WTC11 (cell line): ENCODE measurements around the gene FAM162B. TPM values are rescaled to one million over a fixed set of nuclear protein-coding genes. Genes with fewer than 3 reads are reported as not detected.
A peak's percentile ranks its signal among the peaks of the same experiment; 100 is the strongest.

Experiments used
- ATAC-seq: fragments of 200-7000 bp; cut with Tn5 transposase; 2 replicates; pipeline ENCODE4 v1.10.0; 2021; ENCODE audit warnings: mild to moderate bottlenecking, moderate library complexity
- CTCF ChIA-PET: fragments of 300-600 bp; sonication (Branson Sonifier 250); formaldehyde crosslinking; loops from one replicate; lab custom pipeline; 2021; ENCODE audit warnings: antibody characterized with exemption; lab: Charles Lee
- POLR2A ChIA-PET: fragments of 350-600 bp; sonication (Branson Sonifier 250); formaldehyde crosslinking; loops from one replicate; lab custom pipeline; 2021; ENCODE audit warnings: antibody characterized with exemption; lab: Charles Lee
- DNase-seq: peaks from one replicate; pipeline ENCODE4 v3.0.0; 2021; ENCODE audit warnings: low spot score
- H3K27ac Mint-ChIP-seq: 2 replicates; pipeline ENCODE4 v1.8.0; 2021; ENCODE audit warnings: mixed read lengths
- H3K27me3 Mint-ChIP-seq: 2 replicates; pipeline ENCODE4 v1.8.0; 2021; ENCODE audit warnings: low read depth, mild to moderate bottlenecking, moderate library complexity, mixed read lengths
- H3K36me3 Mint-ChIP-seq: 2 replicates; pipeline ENCODE4 v1.8.0; 2021; ENCODE audit warnings: mixed read lengths
- H3K4me1 Mint-ChIP-seq: 2 replicates; pipeline ENCODE4 v1.8.0; 2022; ENCODE audit warnings: mixed read lengths
- H3K4me3 Mint-ChIP-seq: 2 replicates; pipeline ENCODE4 v1.8.0; 2021; ENCODE audit warnings: mild to moderate bottlenecking, moderate library complexity, mixed read lengths
- H3K9me3 Mint-ChIP-seq: 2 replicates; pipeline ENCODE4 v1.8.0; 2021; ENCODE audit warnings: mixed read lengths
- CTCF ChIP-seq: fragments of 200-600 bp; IDR thresholded peaks from 2 replicates; pipeline ENCODE4 v1.8.0; 2022; ENCODE audit warnings: antibody characterized with exemption
- ELF4 ChIP-seq: sonication (generic); formaldehyde crosslinking; IDR thresholded peaks from 2 replicates; pipeline ENCODE4 v1.8.1; 2022; ENCODE audit warnings: low read depth, mild to moderate bottlenecking, moderate library complexity, missing genetic modification reagents
- FOXK1 ChIP-seq: sonication (generic); formaldehyde crosslinking; IDR thresholded peaks from 2 replicates; pipeline ENCODE4 v1.8.0; 2022; ENCODE audit warnings: mild to moderate bottlenecking, moderate library complexity, missing genetic modification reagents
- IRF2 ChIP-seq: sonication (generic); formaldehyde crosslinking; IDR thresholded peaks from 2 replicates; pipeline ENCODE4 v1.8.0; 2022; ENCODE audit warnings: low read depth, missing genetic modification reagents, borderline replicate concordance
- JAZF1 ChIP-seq: fragments of 250-450 bp; sonication (Bioruptor Pico); IDR thresholded peaks from 2 replicates; pipeline ENCODE4 v1.9.0; 2021; ENCODE audit warnings: moderate library complexity, mild to moderate bottlenecking, inconsistent platforms
- MYBL2 ChIP-seq: sonication (generic); formaldehyde crosslinking; IDR thresholded peaks from 2 replicates; pipeline ENCODE4 v1.8.1; 2023; ENCODE audit warnings: mild to moderate bottlenecking, moderate library complexity, missing genetic modification reagents
- NFE2L1 ChIP-seq: sonication (generic); formaldehyde crosslinking; IDR thresholded peaks from 2 replicates; pipeline ENCODE4 v1.8.1; 2023; ENCODE audit warnings: missing genetic modification reagents
- OVOL2 ChIP-seq: fragments of 250-450 bp; sonication (Bioruptor Pico); IDR thresholded peaks from 2 replicates; pipeline ENCODE4 v1.9.0; 2021; ENCODE audit warnings: mild to moderate bottlenecking, borderline replicate concordance
- PRRX2 ChIP-seq: fragments of 250-450 bp; sonication (Bioruptor Pico); IDR thresholded peaks from 2 replicates; pipeline ENCODE4 v1.8.0; 2021; ENCODE audit warnings: mild to moderate bottlenecking
- SMAD4 ChIP-seq: sonication (generic); formaldehyde crosslinking; IDR thresholded peaks from 2 replicates; pipeline ENCODE4 v1.8.0; 2022; ENCODE audit warnings: mild to moderate bottlenecking, missing genetic modification reagents
- ZBTB21 ChIP-seq: sonication (generic); formaldehyde crosslinking; IDR thresholded peaks from 2 replicates; pipeline ENCODE4 v1.8.1; 2023; ENCODE audit warnings: mild to moderate bottlenecking, missing genetic modification reagents, borderline replicate concordance
- ZNF219 ChIP-seq: sonication (generic); formaldehyde crosslinking; IDR thresholded peaks from 2 replicates; pipeline ENCODE4 v1.8.0; 2023; ENCODE audit warnings: missing genetic modification reagents, mild to moderate bottlenecking, borderline replicate concordance
- ZNF263 ChIP-seq: sonication (generic); formaldehyde crosslinking; IDR thresholded peaks from 2 replicates; pipeline ENCODE4 v1.8.1; 2022; ENCODE audit warnings: low read depth, mild to moderate bottlenecking, moderate library complexity, missing genetic modification reagents
- ZNF396 ChIP-seq: fragments of 250-450 bp; sonication (Bioruptor Pico); IDR thresholded peaks from 2 replicates; pipeline ENCODE4 v1.8.0; 2021; ENCODE audit warnings: mild to moderate bottlenecking, moderate library complexity, borderline replicate concordance
- ZNF416 ChIP-seq: fragments of 250-450 bp; sonication (Bioruptor Pico); IDR thresholded peaks from 2 replicates; pipeline ENCODE4 v1.9.0; 2021; ENCODE audit warnings: mild to moderate bottlenecking, inconsistent platforms
- total RNA-seq: library from RNA; stranded (reverse); gene quantifications from 3 replicates; pipeline ENCODE4 v1.2.3, GENCODE V29; 2021
- TF ChIP-seq, protein P1 (sequence below): sonication (generic); formaldehyde crosslinking; conservative IDR thresholded peaks from 2 replicates; pipeline ENCODE4 v1.8.1; 2023; ENCODE audit warnings: mild to moderate bottlenecking, low read depth, missing genetic modification reagents, moderate library complexity
- TF ChIP-seq, protein P2 (sequence below): fragments of 250-450 bp; sonication (Bioruptor Pico); IDR thresholded peaks from 2 replicates; pipeline ENCODE4 v1.9.0; 2021; ENCODE audit warnings: moderate library complexity, mild to moderate bottlenecking, inconsistent platforms, borderline replicate concordance
- TF ChIP-seq, protein P3 (sequence below): sonication (generic); formaldehyde crosslinking; conservative IDR thresholded peaks from 2 replicates; pipeline ENCODE4 v1.8.1; 2022; ENCODE audit warnings: mild to moderate bottlenecking, missing genetic modification reagents
- TF ChIP-seq, protein P4 (sequence below): sonication (generic); formaldehyde crosslinking; IDR thresholded peaks from 2 replicates; pipeline ENCODE4 v1.8.1; 2022; ENCODE audit warnings: low read depth, mild to moderate bottlenecking, moderate library complexity, missing genetic modification reagents, borderline replicate concordance
- TF ChIP-seq, protein P5 (sequence below): fragments of 250-450 bp; sonication (Bioruptor Pico); conservative IDR thresholded peaks from 2 replicates; pipeline ENCODE4 v1.9.0; 2021; ENCODE audit warnings: mild to moderate bottlenecking
- TF ChIP-seq, protein P6 (sequence below): sonication (generic); formaldehyde crosslinking; IDR thresholded peaks from 2 replicates; pipeline ENCODE4 v1.8.1; 2023; ENCODE audit warnings: mild to moderate bottlenecking, moderate library complexity, missing genetic modification reagents

Gene FAM162B
- total RNA-seq, 1 experiment from 2014 or later: 1.6 TPM

GRCh38 chr6:116714761-116715160 lies 50.8 kb downstream of the FAM162B start:
- no peak for ATAC-seq
- Mint-ChIP-seq H3K27me3 (no peaks in the 10 kb centered on the region), H3K27ac (peak overlapping the region; percentile 42; the same call in 1 of the 2 replicates), H3K36me3 (peaks cover 65% of the 10 kb centered on the region), H3K9me3 (peaks cover 12% of the 10 kb centered on the region), H3K4me3 (no peak overlapping the region), H3K4me1 (peaks cover 4% of the 10 kb centered on the region; the same call in 1 of the 2 replicates)
- no peak for DNase-seq
- ChIA-PET CTCF (no interaction called here), POLR2A (no interaction called here)
- TF ChIP-seq, protein P1, sequence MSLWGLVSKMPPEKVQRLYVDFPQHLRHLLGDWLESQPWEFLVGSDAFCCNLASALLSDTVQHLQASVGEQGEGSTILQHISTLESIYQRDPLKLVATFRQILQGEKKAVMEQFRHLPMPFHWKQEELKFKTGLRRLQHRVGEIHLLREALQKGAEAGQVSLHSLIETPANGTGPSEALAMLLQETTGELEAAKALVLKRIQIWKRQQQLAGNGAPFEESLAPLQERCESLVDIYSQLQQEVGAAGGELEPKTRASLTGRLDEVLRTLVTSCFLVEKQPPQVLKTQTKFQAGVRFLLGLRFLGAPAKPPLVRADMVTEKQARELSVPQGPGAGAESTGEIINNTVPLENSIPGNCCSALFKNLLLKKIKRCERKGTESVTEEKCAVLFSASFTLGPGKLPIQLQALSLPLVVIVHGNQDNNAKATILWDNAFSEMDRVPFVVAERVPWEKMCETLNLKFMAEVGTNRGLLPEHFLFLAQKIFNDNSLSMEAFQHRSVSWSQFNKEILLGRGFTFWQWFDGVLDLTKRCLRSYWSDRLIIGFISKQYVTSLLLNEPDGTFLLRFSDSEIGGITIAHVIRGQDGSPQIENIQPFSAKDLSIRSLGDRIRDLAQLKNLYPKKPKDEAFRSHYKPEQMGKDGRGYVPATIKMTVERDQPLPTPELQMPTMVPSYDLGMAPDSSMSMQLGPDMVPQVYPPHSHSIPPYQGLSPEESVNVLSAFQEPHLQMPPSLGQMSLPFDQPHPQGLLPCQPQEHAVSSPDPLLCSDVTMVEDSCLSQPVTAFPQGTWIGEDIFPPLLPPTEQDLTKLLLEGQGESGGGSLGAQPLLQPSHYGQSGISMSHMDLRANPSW (CRISPR knock-in tag): no peak
- TF ChIP-seq OVOL2 (no peak), ZNF219 (CRISPR knock-in tag) (no peak), ZNF396 (no peak), CTCF (no peak), FOXK1 (CRISPR knock-in tag) (no peak), ZNF416 (no peak), PRRX2 (CRISPR knock-in tag) (no peak)

DNA sequence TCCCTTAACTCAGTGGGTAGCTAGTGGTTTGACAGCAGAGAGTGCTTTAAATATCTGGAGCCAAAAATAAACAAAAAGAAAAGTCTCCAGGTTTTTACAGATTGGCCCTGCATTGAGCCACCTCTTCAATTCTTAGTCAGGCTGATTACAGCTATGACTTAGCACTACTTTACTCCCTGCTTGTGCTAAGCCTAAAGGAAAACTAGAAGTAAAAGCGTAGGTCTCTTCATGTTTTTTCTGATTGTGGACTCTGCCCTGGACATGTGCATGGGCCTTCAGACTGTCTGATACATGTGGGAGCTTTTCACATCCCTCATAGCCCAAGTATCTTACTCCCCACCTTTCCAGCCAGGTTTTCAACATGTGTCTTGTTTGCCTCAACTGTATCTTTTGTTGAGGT lies 51.2 kb downstream of the FAM162B start:
- peaks cover 64% of the 10 kb centered on the region for H3K36me3 Mint-ChIP-seq
- ATAC-seq (no peak), DNase-seq (no peak)
- ChIA-PET POLR2A (no interaction called here), CTCF (no interaction called here)
- H3K27ac Mint-ChIP-seq: peak overlapping the region; percentile 42; the same call in 1 of the 2 replicates
- H3K4me3 Mint-ChIP-seq: no peak overlapping the region
- H3K27me3 Mint-ChIP-seq: no peaks in the 10 kb centered on the region
- H3K4me1 Mint-ChIP-seq: peaks cover 4% of the 10 kb centered on the region; the same call in 1 of the 2 replicates
- TF ChIP-seq MYBL2 (no peak), CTCF (no peak), ELF4 (CRISPR knock-in tag) (no peak), ZBTB21 (no peak), IRF2 (CRISPR knock-in tag) (no peak), FOXK1 (CRISPR knock-in tag) (no peak), JAZF1 (no peak), SMAD4 (CRISPR knock-in tag) (no peak), NFE2L1 (CRISPR knock-in tag) (no peak), ZNF263 (CRISPR knock-in tag) (no peak)
- TF ChIP-seq, protein P2, sequence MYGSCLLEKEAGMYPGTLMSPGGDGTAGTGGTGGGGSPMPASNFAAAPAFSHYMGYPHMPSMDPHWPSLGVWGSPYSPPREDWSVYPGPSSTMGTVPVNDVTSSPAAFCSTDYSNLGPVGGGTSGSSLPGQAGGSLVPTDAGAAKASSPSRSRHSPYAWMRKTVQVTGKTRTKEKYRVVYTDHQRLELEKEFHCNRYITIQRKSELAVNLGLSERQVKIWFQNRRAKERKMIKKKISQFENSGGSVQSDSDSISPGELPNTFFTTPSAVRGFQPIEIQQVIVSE: no peak
- TF ChIP-seq, protein P3, sequence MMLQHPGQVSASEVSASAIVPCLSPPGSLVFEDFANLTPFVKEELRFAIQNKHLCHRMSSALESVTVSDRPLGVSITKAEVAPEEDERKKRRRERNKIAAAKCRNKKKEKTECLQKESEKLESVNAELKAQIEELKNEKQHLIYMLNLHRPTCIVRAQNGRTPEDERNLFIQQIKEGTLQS (CRISPR knock-in tag): no peak
- TF ChIP-seq, protein P4, sequence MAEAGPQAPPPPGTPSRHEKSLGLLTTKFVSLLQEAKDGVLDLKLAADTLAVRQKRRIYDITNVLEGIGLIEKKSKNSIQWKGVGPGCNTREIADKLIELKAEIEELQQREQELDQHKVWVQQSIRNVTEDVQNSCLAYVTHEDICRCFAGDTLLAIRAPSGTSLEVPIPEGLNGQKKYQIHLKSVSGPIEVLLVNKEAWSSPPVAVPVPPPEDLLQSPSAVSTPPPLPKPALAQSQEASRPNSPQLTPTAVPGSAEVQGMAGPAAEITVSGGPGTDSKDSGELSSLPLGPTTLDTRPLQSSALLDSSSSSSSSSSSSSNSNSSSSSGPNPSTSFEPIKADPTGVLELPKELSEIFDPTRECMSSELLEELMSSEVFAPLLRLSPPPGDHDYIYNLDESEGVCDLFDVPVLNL (CRISPR knock-in tag): no peak
- TF ChIP-seq, protein P5, sequence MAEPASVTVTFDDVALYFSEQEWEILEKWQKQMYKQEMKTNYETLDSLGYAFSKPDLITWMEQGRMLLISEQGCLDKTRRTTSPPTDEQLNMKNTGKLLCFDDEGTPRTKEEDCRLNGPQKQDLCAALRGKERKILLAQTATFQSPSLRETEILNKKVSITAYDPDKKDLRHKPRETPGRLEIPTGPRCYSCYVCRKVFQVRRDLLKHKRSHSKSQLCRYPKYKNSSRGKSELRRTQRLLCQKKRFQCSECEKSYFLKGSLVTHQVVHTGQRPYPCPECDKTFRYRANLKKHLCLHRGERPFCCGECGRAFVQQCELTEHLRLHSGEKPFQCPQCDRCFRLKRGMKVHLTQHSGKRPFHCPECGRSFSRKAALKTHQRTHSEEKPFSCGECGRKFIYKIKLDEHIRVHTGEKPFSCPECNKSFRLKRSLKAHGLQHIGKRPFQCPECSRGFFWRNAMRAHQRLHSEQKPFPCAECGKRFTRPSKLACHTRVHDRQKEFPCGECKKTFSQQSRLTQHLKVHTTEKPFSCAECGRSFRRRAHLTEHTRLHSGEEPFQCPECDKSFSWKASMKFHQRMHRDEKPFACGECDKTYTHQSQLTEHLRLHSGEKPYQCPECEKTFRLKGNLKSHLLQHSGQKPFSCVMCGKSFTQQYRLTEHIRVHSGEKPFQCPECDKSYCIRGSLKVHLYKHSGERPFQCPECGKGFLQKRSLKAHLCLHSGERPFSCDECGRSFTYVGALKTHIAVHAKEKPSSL (CRISPR knock-in tag): no peak
- TF ChIP-seq, protein P6, sequence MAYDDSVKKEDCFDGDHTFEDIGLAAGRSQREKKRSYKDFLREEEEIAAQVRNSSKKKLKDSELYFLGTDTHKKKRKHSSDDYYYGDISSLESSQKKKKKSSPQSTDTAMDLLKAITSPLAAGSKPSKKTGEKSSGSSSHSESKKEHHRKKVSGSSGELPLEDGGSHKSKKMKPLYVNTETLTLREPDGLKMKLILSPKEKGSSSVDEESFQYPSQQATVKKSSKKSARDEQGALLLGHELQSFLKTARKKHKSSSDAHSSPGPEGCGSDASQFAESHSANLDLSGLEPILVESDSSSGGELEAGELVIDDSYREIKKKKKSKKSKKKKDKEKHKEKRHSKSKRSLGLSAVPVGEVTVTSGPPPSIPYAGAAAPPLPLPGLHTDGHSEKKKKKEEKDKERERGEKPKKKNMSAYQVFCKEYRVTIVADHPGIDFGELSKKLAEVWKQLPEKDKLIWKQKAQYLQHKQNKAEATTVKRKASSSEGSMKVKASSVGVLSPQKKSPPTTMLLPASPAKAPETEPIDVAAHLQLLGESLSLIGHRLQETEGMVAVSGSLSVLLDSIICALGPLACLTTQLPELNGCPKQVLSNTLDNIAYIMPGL (CRISPR knock-in tag): no peak
- H3K9me3 Mint-ChIP-seq: peaks cover 12% of the 10 kb centered on the region
